K562 (cell line): Measurements from ENCODE around the gene KCNK6. TPM values are rescaled to one million over a fixed set of nuclear protein-coding genes. Genes with fewer than 3 reads are reported as not detected.

Experiments used
- ATAC-seq: fragments of 200-7000 bp; cut with Tn5 transposase; 3 replicates; pipeline ENCODE4 v1.9.1; 2020; ENCODE audit warnings: moderate library complexity
- BruUV-seq: library from RNA; stranded (reverse); fragments of 400-500 nt; replicated peaks from 2 replicates; lab custom pipeline; 2021; lab: Mats Ljungman, UMichigan
- CTCF ChIA-PET: fragments of 300-600 bp; formaldehyde crosslinking; extraction: SDS; loops from one replicate; lab custom pipeline; 2021; ENCODE audit warnings: low intra/inter-chr PET ratio; lab: Yijun Ruan, JAX
- POLR2A ChIA-PET: fragments of 300-600, 350-650 bp; sonication (Branson Sonifier 250); formaldehyde crosslinking; extraction: SDS; loops from one replicate; lab custom pipeline; 2021; ENCODE audit warnings: antibody characterized with exemption, inconsistent platforms; lab: Yijun Ruan, JAX
- DNase-seq, 4 experiments: peaks; one replicate each; pipeline versions ENCODE4 v3.0.0 to v3.0.0-alpha.2; 2011 to 2018; ENCODE audit warnings: low spot score in 3 of 4, mixed read lengths in 3 of 4; ENCODE audit errors: extremely low read depth in 1 of 4
- FAIRE-seq: peaks from 2 replicates; lab custom pipeline; 2011; peaks lifted over from hg19 to GRCh38; lab: Jason Lieb, UNC
- H2AFZ ChIP-seq: 2 replicates; pipeline ENCODE4 v1.6.0; 2011; ENCODE audit warnings: low read depth, low read length, control low read depth, inconsistent platforms
- H3K27ac ChIP-seq: fragments of 200-600 bp; 3 replicates; pipeline ENCODE4 v1.8.0; 2011; ENCODE audit warnings: low read depth, mild to moderate bottlenecking, control low read depth, inconsistent platforms, low read length, moderate library complexity, mixed read lengths; ENCODE audit errors: extremely low read depth
- H3K27me3 ChIP-seq, 2 experiments: fragments of 300-600 bp in 1 of 2; 2 replicates in 1 of 2; 3 replicates in 1 of 2; pipeline versions ENCODE4 v1.6.0 to v1.8.0; 2011; ENCODE audit warnings: inconsistent platforms in 2 of 2, low read length in 2 of 2, mild to moderate bottlenecking in 1 of 2, mixed read lengths in 1 of 2, moderate library complexity in 1 of 2; ENCODE audit not compliant: control insufficient read depth in 2 of 2, insufficient read depth in 2 of 2
- H3K36me3 ChIP-seq: fragments of 300-600 bp; 3 replicates; pipeline ENCODE4 v1.8.0; 2011; ENCODE audit warnings: mild to moderate bottlenecking, low read length, inconsistent platforms; ENCODE audit not compliant: control insufficient read depth, insufficient read depth
- H3K4me1 ChIP-seq, 2 experiments: fragments of 200-600 bp in 1 of 2; replicated peaks in 1 of 2; 2 replicates in 1 of 2; 3 replicates in 1 of 2; pipeline versions ENCODE4 v1.5.1 to v1.8.0; 2011; ENCODE audit warnings: inconsistent platforms in 2 of 2, low read length in 2 of 2, mild to moderate bottlenecking in 1 of 2, mixed read lengths in 1 of 2, moderate library complexity in 1 of 2; ENCODE audit not compliant: control insufficient read depth in 2 of 2, insufficient read depth in 2 of 2
- H3K4me2 ChIP-seq: 2 replicates; pipeline ENCODE4 v1.6.1; 2011; ENCODE audit warnings: low read length, control low read depth, inconsistent platforms, mixed read lengths; ENCODE audit not compliant: insufficient read depth
- H3K4me3 ChIP-seq: fragments of 200-600 bp; sonication (generic), shearing (Covaris generic); 2 replicates; pipeline ENCODE4 v1.5.1; 2016; ENCODE audit warnings: control low read depth, inconsistent platforms
- H3K79me2 ChIP-seq: fragments of 200-600 bp; 3 replicates; pipeline ENCODE4 v1.8.0; 2011; ENCODE audit warnings: low read length, inconsistent platforms; ENCODE audit not compliant: control insufficient read depth, insufficient read depth
- H3K9ac ChIP-seq, 2 experiments: 2 replicates each; pipeline versions ENCODE4 v1.6.0 to v1.6.1; 2011; ENCODE audit warnings: low read depth in 2 of 2, low read length in 2 of 2, control low read depth in 1 of 2, inconsistent platforms in 1 of 2, mild to moderate bottlenecking in 1 of 2, mixed read lengths in 1 of 2; ENCODE audit not compliant: insufficient read depth in 1 of 2
- H3K9me1 ChIP-seq: one replicate; pipeline ENCODE4 v1.6.0; 2011; ENCODE audit warnings: inconsistent platforms, mild to moderate bottlenecking, low read length, moderate library complexity; ENCODE audit not compliant: control insufficient read depth, insufficient read depth
- H3K9me3 ChIP-seq: replicated peaks from 2 replicates; pipeline ENCODE4 v1.5.1; 2011; ENCODE audit warnings: low read depth, low read length, inconsistent platforms; ENCODE audit not compliant: control insufficient read depth, insufficient read depth
- H4K20me1 ChIP-seq: replicated peaks from 2 replicates; pipeline ENCODE4 v1.6.1; 2011; ENCODE audit warnings: low read length, inconsistent platforms, mixed read lengths; ENCODE audit not compliant: control insufficient read depth, insufficient read depth
- ADNP ChIP-seq: fragments of 200-800 bp; sonication (Bioruptor generic); IDR thresholded peaks from 2 replicates; pipeline ENCODE4 v1.6.1; 2016; ENCODE audit warnings: missing genetic modification characterization, missing compliant biosample characterization
- BCOR ChIP-seq: fragments of 450-650 bp; IDR thresholded peaks from 2 replicates; pipeline ENCODE4 v1.6.1; 2016
- E2F4 ChIP-seq: sonication (generic); formaldehyde crosslinking; IDR thresholded peaks from 2 replicates; pipeline ENCODE4 v1.8.0; 2022; ENCODE audit warnings: mild to moderate bottlenecking, low read depth, missing genetic modification reagents
- KDM1A ChIP-seq, 2 experiments: fragments of 450-650 bp; IDR thresholded peaks; 2 replicates each; pipeline ENCODE4 v1.6.1; 2016; ENCODE audit warnings: mild to moderate bottlenecking in 2 of 2
- NFATC3 ChIP-seq: fragments of 450-650 bp; IDR thresholded peaks from 2 replicates; pipeline ENCODE4 v1.6.1; 2017; ENCODE audit warnings: mild to moderate bottlenecking
- NR3C1 ChIP-seq: sonication (generic); formaldehyde crosslinking; IDR thresholded peaks from 2 replicates; pipeline ENCODE4 v1.8.1; 2022; ENCODE audit warnings: missing genetic modification reagents
- PURB ChIP-seq: sonication (generic); formaldehyde crosslinking; IDR thresholded peaks from 2 replicates; pipeline ENCODE4 v1.9.0; 2021; ENCODE audit warnings: low read depth, mild to moderate bottlenecking, missing genetic modification reagents
- RBM25 ChIP-seq: fragments of 200-400 bp; formaldehyde crosslinking; IDR thresholded peaks from 2 replicates; pipeline ENCODE4 v1.6.1; 2018; ENCODE audit warnings: low read length, low read depth, moderate library complexity; ENCODE audit not compliant: severe bottlenecking
- TAL1 ChIP-seq: fragments of 450-650 bp; IDR thresholded peaks from 2 replicates; pipeline ENCODE4 v1.6.1; 2016; ENCODE audit warnings: mild to moderate bottlenecking
- USF1 ChIP-seq: sonication (generic); formaldehyde crosslinking; IDR thresholded peaks from 2 replicates; pipeline ENCODE4 v1.9.0; 2022; ENCODE audit warnings: mild to moderate bottlenecking, missing genetic modification reagents
- USF2 ChIP-seq: sonication (generic); formaldehyde crosslinking; IDR thresholded peaks from 2 replicates; pipeline ENCODE4 v1.5.0; 2020; ENCODE audit warnings: missing genetic modification reagents
- ZBED1 ChIP-seq: IDR thresholded peaks from 2 replicates; pipeline ENCODE4 v1.6.1; 2014
- ZFP36 ChIP-seq: fragments of 150-350 bp; IDR thresholded peaks from 2 replicates; pipeline ENCODE4 v1.6.1; 2018; ENCODE audit warnings: low read length, low read depth; ENCODE audit not compliant: partially characterized antibody
- ZNF311 ChIP-seq: fragments of 250-450 bp; sonication (Bioruptor Pico); IDR thresholded peaks from 2 replicates; pipeline ENCODE4 v1.4.0; 2020; ENCODE audit warnings: mild to moderate bottlenecking, moderate library complexity
- ZSCAN32 ChIP-seq: fragments of 450-650 bp; formaldehyde crosslinking; IDR thresholded peaks from 2 replicates; pipeline ENCODE4 v1.4.0; 2020; ENCODE audit warnings: mild to moderate bottlenecking, moderate library complexity
- WGBS: fragments of 100-300 bp; shearing (Covaris generic); methylation state at CpG from one replicate; pipeline ENCODE4 v1.1.6; 2016; ENCODE audit warnings: low coverage, mixed read lengths; ENCODE audit not compliant: insufficient coverage; ENCODE audit errors: missing lambda C conversion rate; 5-methylcytosine and 5-hydroxymethylcytosine counted together
- in situ Hi-C: fragments of 300-500 bp; cut with MboI; formaldehyde crosslinking; loops from 4 replicates; pipeline ENCODE4 v1.15.0; 2018; ENCODE audit warnings: inconsistent platforms, mixed read lengths
- intact Hi-C: fragments of 100-400 bp; cut with micrococcal nuclease; formaldehyde crosslinking; loops from 2 replicates; pipeline ENCODE4 v1.14.2; 2022
- polyA plus RNA-seq, 8 experiments: library from polyadenylated mRNA; depleted of rRNA in 4 of 8; stranded (reverse) in 5 of 8; unstranded in 3 of 8; fragments of >200 nt; fragmentation: Nextera tagmentation in 2 of 8; fragmentation: Illumina TruSeq in 1 of 8; extraction: Ambion mirVana in 2 of 8; extraction: Trizol in 1 of 8; gene quantifications; 2 replicates each; pipeline versions ENCODE4 v1.2.1 to v1.2.3, GENCODE V29; 2011 to 2014; ENCODE audit warnings: inconsistent platforms in 1 of 8, missing spikeins in 1 of 8
- total RNA-seq, 7 experiments: library from RNA; depleted of rRNA in 6 of 7; stranded (reverse); fragments of >200 nt in 6 of 7; fragmentation: Illumina TruSeq in 2 of 7; extraction: Trizol in 2 of 7; gene quantifications; 2 replicates each; pipeline versions ENCODE4 v1.2.1 to v1.2.3, GENCODE V29; 2011 to 2021; ENCODE audit warnings: low replicate concordance in 1 of 7

KCNK6 gene
- total and polyA plus RNA-seq, 9 of the 15 experiments (the other 6 are each of a cell fraction or from before 2014, with no cell fraction given) = 0.05 to 0.42 (median 0.15) TPM

- in situ Hi-C loops = no loop called here
- no TSS peak for BruUV-seq
- Histone ChIP-seq H3K27me3 (peaks cover 24 to 32% of the 10 kb centered on the region in 2 experiments), H3K4me3 (no peak overlapping the region), H3K4me2 (no peak overlapping the region), H3K4me1 (peaks cover under 1 to 8% of the 10 kb centered on the region in 2 experiments; a peak in 3 of 5 replicates), H4K20me1 (peaks cover 6% of the 10 kb centered on the region; the same call in 1 of the 2 replicates), H3K9me1 (no peaks in the 10 kb centered on the region), H3K79me2 (no peaks in the 10 kb centered on the region), H3K9me3 (no peaks in the 10 kb centered on the region), H3K27ac (no peak overlapping the region)
- ChIA-PET POLR2A (interaction anchor here (0.5 to 1.0 kb wide), 4 partner anchors 8 to 214 kb away, joined by 3 read pairs; partner anchors contain the start of gene PSMD8), CTCF (no interaction called here)
- FAIRE-seq (no peak), ATAC-seq (no peak)
- WGBS = 10% methylated on average over 15 of the region's 16 CpGs
- TF ChIP-seq ZNF311 (CRISPR knock-in tag) (no peak), BCOR (peak; percentile 80), ADNP (tag) (peak; percentile 56; the same call in 1 of the 2 replicates), TAL1 (no peak), USF1 (CRISPR knock-in tag) (peak; percentile 58), RBM25 (peak; percentile 86), PURB (CRISPR knock-in tag) (no peak), NFATC3 (no peak), ZSCAN32 (no peak), NR3C1 (CRISPR knock-in tag) (no peak), USF2 (CRISPR knock-in tag) (peak; percentile 41), ZFP36 (peak; percentile 49), E2F4 (CRISPR knock-in tag) (0 out of 2 replicates have a peak, but pooled peaks have one; percentile 20), KDM1A (IDR thresholded peaks at IDR 0.05) (peak; percentile 25 to 28; a peak in 1 of 4 replicates), ZBED1 (no peak)
- TF ChIP-seq, all 486 proteins: peak for 8
- peak overlapping the region in 1 of 2 experiments; percentile 43; a peak in 2 of 4 replicates for H3K9ac ChIP-seq
- H3K36me3 ChIP-seq = no peaks in the 10 kb centered on the region
- intact Hi-C loops = no loop called here
- H2AFZ ChIP-seq = no peak overlapping the region
- no peak for DNase-seq
Measured at GRCh38 chr19:38355728-38356725, 36.4 kb downstream of the KCNK6 start.
